GM12801 (cell line): ENCODE measurements around the gene NEGR1.

Experiments
- TF ChIP-seq, protein P1 (sequence below): IDR thresholded peaks from one replicate; pipeline ENCODE4 v1.5.1; 2011; ENCODE audit warnings: control low read depth; ENCODE audit not compliant: insufficient read length; ENCODE audit errors: extremely low read depth

Gene NEGR1

DNA sequence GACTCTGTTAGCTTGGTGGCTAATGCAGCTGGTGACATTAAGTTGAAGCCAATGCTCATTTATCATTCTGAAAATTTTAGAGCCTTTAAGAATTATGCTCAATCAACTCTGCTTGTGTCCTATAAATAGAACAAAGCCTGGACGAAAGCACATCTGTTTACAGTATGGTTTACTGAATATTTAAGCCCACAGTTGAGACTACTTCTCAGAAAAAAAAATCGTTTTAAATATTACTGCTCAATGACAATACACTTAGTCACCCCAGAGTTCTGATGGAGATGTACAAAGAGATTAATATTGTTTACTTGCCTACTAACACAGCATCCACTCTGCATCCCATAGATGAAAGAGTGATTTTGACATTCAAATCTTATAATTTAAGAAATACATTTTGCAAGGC lies 79.6 kb downstream of the NEGR1 start:
- TF ChIP-seq, protein P1, sequence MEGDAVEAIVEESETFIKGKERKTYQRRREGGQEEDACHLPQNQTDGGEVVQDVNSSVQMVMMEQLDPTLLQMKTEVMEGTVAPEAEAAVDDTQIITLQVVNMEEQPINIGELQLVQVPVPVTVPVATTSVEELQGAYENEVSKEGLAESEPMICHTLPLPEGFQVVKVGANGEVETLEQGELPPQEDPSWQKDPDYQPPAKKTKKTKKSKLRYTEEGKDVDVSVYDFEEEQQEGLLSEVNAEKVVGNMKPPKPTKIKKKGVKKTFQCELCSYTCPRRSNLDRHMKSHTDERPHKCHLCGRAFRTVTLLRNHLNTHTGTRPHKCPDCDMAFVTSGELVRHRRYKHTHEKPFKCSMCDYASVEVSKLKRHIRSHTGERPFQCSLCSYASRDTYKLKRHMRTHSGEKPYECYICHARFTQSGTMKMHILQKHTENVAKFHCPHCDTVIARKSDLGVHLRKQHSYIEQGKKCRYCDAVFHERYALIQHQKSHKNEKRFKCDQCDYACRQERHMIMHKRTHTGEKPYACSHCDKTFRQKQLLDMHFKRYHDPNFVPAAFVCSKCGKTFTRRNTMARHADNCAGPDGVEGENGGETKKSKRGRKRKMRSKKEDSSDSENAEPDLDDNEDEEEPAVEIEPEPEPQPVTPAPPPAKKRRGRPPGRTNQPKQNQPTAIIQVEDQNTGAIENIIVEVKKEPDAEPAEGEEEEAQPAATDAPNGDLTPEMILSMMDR, result no peak

DNA sequence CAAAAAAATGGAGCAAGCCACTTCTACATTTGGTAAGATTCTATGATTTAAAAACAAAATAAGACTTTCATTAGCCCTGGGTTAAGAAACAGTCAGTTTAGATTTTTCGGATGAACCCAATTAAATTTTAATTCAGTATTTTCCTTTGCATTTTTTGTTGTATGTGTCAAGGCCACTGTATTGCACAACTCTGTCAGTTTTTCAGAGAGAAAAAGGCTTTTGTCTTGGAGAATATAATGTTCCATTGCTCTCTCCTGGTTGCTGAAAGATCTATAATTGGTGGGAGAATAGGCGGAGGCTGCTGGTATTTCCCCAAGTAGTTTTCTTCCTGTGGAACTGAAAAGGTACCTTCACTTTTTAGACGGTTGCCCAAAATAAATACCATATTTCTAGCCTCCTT lies 84.6 kb downstream of the NEGR1 start:
- TF ChIP-seq, protein P1, result no peak

DNA sequence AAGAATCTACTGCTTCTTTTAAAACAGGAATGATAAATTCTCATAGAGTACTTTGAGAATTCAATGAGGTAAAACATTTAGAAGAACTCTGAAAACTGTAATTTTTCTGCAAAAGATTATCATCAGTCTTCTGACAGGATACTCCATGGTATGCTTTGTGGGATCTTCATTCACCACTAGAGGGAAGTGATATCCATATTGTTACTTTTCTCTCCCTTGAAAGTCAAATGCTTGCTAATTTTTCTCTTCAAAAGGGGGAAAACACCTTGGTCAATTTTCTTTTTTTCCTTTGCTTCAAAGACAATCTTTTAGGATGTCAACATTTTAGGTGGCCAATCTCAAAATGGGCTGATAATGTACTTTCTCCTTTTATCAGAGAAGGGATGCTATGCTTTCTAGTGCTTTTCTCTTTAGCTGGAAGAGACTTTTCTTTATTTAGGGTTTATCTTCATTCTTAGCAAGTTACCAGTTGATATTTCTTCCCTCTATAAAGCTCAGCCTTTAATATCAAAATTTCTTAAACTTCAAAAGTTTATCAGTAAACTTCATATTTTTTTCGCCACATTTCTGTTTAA lies 95.5 kb downstream of the NEGR1 start:
- TF ChIP-seq, protein P1, result no peak

DNA sequence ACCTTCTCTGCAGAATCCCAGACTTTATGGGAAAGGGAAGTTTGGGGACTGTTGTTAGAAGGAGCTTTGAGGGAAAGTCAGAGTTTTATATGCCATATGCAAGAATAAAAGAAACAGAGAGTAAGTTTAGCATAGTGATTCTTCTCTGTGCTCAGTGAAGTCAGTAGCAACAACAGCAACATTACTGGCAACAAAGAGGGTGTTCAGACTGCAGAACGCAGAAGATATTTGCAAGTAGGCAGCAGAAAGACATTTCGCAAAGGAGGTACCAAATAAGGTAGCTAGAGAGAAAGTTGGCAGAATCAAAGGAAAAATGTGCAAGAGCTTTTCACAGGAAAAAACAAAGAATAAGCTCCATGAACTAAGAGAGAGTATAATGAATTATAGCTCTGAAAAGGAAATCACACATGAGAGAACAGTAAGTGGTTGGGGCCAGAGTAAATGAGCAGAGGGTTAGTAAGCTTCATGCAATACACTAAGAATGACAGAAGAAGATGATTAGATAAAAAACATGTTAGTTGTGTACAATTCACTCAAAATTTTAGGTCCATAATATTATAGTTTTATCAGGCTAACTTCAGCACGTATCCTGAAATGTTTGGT lies 98.1 kb downstream of the NEGR1 start:
- TF ChIP-seq, protein P1, result no peak

DNA sequence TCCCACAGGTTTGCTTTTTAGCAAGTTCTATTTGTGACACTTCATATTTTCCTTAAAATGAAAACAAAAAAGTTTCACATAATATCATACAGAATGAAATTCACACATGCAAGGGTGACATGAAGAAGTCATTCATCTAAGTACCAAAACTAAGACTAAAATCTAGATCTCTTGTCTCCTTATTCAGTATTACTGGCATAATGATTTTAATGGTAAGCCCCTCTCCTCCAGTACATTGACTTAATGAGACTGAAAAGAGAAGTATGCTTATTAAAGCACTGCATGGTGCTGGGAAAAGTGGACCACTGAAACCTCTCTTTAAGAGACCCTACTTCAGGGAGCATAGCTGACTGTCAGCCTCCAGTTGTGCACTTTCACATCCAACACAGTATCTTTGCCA lies 99.5 kb downstream of the NEGR1 start:
- TF ChIP-seq, protein P1, result no peak

DNA sequence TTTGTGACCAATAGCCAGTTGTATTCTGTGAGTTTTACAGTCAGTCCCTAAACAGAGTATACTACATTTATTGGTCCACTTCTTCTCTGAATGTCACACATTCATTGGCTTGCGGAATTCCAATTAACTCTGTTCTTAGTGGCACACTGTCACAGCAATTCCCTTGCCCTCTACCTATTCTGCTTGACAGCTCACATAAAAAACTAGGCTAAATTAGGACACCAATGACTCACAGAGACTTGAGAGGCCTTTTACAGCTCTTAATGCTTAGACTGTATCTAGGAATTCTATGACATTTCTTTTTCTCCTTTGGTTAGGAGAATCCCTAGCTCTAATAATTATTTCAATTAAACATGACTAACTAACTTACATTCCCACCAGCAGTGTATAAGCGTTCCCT lies 104.1 kb downstream of the NEGR1 start:
- TF ChIP-seq, protein P1, result no peak

DNA sequence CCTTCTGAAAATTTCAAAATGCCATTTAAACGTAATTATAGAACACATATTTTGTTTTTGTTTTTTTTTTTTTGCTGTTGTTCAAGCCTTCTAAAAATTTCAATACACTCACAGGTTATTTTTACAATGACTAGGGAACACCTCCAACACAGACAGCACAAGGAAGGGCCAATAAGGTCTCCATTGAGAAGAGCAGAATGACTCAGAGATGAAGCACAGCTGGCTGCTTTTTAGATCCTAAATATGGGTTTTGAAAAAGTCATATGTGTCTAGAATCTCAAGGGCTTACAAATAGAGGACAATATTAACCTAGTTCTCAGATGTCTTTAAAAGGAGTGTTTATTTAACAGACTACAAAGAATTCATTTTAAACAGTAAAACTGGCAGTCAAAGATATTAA lies 104.6 kb downstream of the NEGR1 start:
- TF ChIP-seq, protein P1, result no peak
